Parathyroid adenoma (tissue), 2 donors: Measurements from ENCODE around the gene FMNL2.

Experiments
- H2AFZ ChIP-seq: fragments of 300-600 bp; sonication (generic); one replicate; pipeline ENCODE4 v1.7.0; 2017; ENCODE audit warnings: antibody characterized with exemption, mild to moderate bottlenecking
- H3K27ac ChIP-seq: fragments of 300-600 bp; sonication (generic); one replicate; pipeline ENCODE4 v1.7.0; 2017
- H3K27me3 ChIP-seq: fragments of 300-600 bp; sonication (generic); one replicate; pipeline ENCODE4 v1.7.0; 2017; ENCODE audit warnings: low read length; ENCODE audit not compliant: control insufficient read depth, insufficient read depth
- H3K36me3 ChIP-seq: fragments of 300-600 bp; sonication (generic); one replicate; pipeline ENCODE4 v1.7.0; 2017; ENCODE audit warnings: low read length; ENCODE audit not compliant: control insufficient read depth, insufficient read depth
- H3K4me1 ChIP-seq: fragments of 300-600 bp; sonication (generic); one replicate; pipeline ENCODE4 v1.7.0; 2017; ENCODE audit warnings: control low read depth
- H3K4me2 ChIP-seq: fragments of 300-600 bp; sonication (generic); one replicate; pipeline ENCODE4 v1.7.0; 2017; ENCODE audit warnings: low read length
- H3K4me3 ChIP-seq: fragments of 300-600 bp; sonication (generic); one replicate; pipeline ENCODE4 v1.7.0; 2017; ENCODE audit warnings: low read depth, low read length
- H3K79me2 ChIP-seq: fragments of 300-600 bp; sonication (generic); one replicate; pipeline ENCODE4 v1.7.0; 2017; ENCODE audit warnings: control low read depth
- H3K9ac ChIP-seq: fragments of 300-600 bp; sonication (generic); one replicate; pipeline ENCODE4 v1.7.0; 2017; ENCODE audit warnings: mild to moderate bottlenecking
- H3K9me3 ChIP-seq: fragments of 300-600 bp; sonication (generic); one replicate; pipeline ENCODE4 v1.7.0; 2017; ENCODE audit warnings: low read length; ENCODE audit not compliant: control insufficient read depth
- TF ChIP-seq, protein P1 (sequence below): fragments of 300-600 bp; sonication (generic); IDR thresholded peaks from one replicate; pipeline ENCODE4 v1.7.0; 2017; ENCODE audit warnings: antibody characterized with exemption, mild to moderate bottlenecking
- donor health status: primary hyperparathyroidism.

Gene FMNL2

DNA sequence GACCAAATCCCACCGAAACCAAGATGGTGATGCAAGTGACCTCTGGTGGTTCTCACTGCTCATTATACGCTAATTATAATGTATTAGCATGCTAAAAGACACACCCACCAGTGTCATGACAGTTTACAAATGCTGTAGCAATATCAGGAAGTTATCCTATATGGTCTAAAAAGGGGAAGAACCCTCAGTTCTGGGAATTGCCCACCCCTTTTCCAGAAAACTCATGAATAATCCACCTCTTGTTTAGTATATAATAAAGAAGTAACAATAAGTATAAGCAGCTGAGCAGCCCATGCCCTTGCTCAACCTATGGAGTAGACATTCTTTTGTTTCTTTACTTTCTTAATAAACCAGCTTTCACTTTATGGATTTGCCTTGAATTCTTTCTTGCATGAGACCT is 31.0 kb upstream of the FMNL2 start:
- Histone ChIP-seq H3K4me2 (no peak overlapping the region), H3K4me1 (no peaks in the 10 kb centered on the region), H3K9ac (no peak overlapping the region), H2AFZ (no peak overlapping the region), H3K27ac (no peak overlapping the region), H3K36me3 (no peaks in the 10 kb centered on the region), H3K9me3 (no peaks in the 10 kb centered on the region), H3K79me2 (no peaks in the 10 kb centered on the region), H3K4me3 (no peak overlapping the region), H3K27me3 (no peaks in the 10 kb centered on the region)
- TF ChIP-seq, protein P1, sequence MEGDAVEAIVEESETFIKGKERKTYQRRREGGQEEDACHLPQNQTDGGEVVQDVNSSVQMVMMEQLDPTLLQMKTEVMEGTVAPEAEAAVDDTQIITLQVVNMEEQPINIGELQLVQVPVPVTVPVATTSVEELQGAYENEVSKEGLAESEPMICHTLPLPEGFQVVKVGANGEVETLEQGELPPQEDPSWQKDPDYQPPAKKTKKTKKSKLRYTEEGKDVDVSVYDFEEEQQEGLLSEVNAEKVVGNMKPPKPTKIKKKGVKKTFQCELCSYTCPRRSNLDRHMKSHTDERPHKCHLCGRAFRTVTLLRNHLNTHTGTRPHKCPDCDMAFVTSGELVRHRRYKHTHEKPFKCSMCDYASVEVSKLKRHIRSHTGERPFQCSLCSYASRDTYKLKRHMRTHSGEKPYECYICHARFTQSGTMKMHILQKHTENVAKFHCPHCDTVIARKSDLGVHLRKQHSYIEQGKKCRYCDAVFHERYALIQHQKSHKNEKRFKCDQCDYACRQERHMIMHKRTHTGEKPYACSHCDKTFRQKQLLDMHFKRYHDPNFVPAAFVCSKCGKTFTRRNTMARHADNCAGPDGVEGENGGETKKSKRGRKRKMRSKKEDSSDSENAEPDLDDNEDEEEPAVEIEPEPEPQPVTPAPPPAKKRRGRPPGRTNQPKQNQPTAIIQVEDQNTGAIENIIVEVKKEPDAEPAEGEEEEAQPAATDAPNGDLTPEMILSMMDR: no peak

DNA sequence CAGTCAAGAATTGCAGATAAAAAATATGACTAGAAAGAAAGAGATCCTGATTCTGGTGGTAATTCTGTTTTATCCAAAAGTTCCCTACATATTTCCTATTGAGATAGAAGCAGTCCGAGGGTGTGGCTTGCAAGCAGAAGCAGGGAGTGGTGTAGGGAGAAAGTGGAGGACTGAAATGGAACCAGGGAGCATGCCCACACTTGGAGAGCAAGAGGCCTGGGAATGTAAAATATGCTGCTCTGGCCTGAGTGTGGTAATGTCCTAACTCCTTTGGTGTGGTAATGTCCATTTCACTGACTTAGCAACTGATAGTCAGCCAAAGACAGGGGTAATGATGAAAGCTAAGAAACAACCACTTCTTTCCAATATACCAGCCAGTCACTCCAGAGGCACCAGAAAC is 30.1 kb upstream of the FMNL2 start:
- Histone ChIP-seq H3K36me3 (no peaks in the 10 kb centered on the region), H2AFZ (no peak overlapping the region), H3K27ac (no peak overlapping the region), H3K4me3 (no peak overlapping the region), H3K4me2 (no peak overlapping the region), H3K27me3 (no peaks in the 10 kb centered on the region), H3K9me3 (no peaks in the 10 kb centered on the region), H3K4me1 (no peaks in the 10 kb centered on the region), H3K9ac (no peak overlapping the region), H3K79me2 (no peaks in the 10 kb centered on the region)
- TF ChIP-seq, protein P1: no peak

DNA sequence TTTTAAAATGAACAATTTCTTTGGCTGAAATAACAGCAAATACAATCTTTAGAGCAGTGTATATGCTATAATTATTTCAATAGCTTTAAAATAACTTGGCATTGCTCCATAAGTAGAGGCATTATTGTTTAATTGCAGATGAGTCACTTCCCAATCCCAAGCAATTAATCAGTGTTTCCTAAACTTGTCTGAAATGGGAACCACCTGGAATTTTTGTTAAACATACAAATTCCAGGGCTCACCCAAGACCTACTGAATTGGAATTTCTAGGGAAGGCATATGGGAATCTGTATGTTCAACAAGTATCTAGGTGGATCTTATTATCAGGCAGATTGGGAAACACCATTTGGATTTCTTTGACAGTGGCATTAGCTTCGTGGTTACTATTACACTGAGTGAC is 27.1 kb upstream of the FMNL2 start:
- H3K79me2 ChIP-seq: no peaks in the 10 kb centered on the region
- no peak overlapping the region for H2AFZ ChIP-seq
- no peaks in the 10 kb centered on the region for H3K9me3 ChIP-seq
- no peak overlapping the region for H3K27ac ChIP-seq
- H3K4me3 ChIP-seq: no peak overlapping the region
- no peak overlapping the region for H3K4me2 ChIP-seq
- H3K27me3 ChIP-seq: no peaks in the 10 kb centered on the region
- H3K9ac ChIP-seq: no peak overlapping the region
- no peaks in the 10 kb centered on the region for H3K36me3 ChIP-seq
- TF ChIP-seq, protein P1: no peak
- no peaks in the 10 kb centered on the region for H3K4me1 ChIP-seq

DNA sequence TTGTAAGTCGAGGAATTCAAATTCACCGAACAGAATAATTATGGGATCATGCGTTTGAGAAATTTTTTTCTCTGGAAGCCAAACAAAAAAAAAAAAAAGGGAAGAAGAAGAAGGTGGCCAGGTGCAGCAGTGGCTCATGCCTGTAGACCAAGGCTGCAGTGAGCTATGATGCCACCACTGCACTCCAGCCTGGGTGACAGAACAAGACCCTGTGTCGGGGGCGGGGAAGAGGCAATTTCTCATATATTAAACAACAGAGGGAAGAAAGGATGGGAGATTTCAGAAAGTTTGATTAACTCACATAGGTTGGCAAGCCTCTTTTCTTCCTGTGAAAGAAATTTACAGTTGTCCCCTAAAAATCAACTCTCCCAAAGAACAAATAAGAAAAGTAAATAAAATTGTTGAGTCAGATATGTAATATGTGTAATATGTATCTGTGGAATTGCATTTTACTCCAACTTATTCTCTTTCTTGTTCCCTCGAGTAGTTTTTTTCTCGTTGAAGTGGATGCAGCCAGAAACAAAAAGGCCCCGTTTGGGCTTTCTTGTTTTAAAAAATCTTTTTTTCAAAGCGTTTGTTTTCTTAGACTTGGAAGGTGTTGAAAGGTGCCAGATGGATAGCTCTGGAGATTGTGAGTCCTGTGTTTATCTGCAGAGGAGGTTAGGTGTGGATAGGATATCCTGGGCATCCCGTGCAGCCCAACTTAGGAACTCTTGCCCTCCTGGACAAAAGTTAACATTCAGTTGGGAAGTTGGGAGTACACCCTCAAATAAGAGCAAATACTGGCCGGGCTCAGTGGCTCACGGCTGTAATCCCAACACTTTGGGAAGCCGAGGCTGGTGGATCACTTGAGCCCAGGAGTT is 25.4 kb upstream of the FMNL2 start:
- Histone ChIP-seq H3K4me2 (no peak overlapping the region), H3K27me3 (no peaks in the 10 kb centered on the region), H3K9ac (no peak overlapping the region), H3K9me3 (no peaks in the 10 kb centered on the region), H3K27ac (no peak overlapping the region), H3K79me2 (no peaks in the 10 kb centered on the region), H3K4me1 (no peaks in the 10 kb centered on the region), H2AFZ (no peak overlapping the region), H3K4me3 (no peak overlapping the region), H3K36me3 (no peaks in the 10 kb centered on the region)
- TF ChIP-seq, protein P1: no peak
